PC-9 (cell line): ENCODE data around the gene SFT2D1.

ENCODE experiments used
- CTCF ChIP-seq: fragments of 200-600 bp; sonication (generic); conservative IDR thresholded peaks from 2 replicates; pipeline ENCODE4 v1.6.1; 2017; ENCODE audit warnings: mixed run types, antibody characterized with exemption, mild to moderate bottlenecking, moderate library complexity
- EZH2 ChIP-seq: fragments of 200-600 bp; sonication (generic); IDR thresholded peaks from 2 replicates; pipeline ENCODE4 v1.8.0; 2017; ENCODE audit warnings: antibody characterized with exemption, low read depth

DNA sequence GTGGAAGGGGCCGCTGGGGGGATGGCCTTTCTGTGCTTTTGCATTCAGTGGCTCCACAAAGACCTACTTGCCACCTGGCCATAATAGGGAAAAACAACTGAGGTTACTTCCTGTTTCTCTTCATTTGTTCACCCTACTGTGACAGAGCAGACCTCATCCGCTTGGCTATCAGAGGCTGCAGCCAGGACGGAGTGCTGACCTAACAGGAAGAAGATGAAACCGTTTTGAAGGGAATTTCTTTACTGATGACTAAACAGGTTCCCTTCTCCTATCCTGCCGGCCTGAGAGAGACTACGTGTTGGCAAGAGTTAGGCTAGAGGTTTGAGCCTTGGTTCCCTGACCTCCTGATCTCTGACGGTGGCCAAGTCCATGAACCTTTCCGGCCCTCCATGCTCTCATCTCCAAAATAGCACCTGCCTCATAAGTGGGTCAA, 55.5 kb downstream of the SFT2D1 start:
- TF ChIP-seq CTCF = no peak
- no peak for TF ChIP-seq EZH2
